PC-3 (cell line): Measurements from ENCODE around the gene LUC7L.

Experiments used
- CTCF ChIP-seq: fragments of 300-600 bp; sonication (generic); conservative IDR thresholded peaks from 2 replicates; pipeline ENCODE4 v1.5.1; 2017; ENCODE audit warnings: antibody characterized with exemption, low read depth, mild to moderate bottlenecking, low read length
- EZH2 ChIP-seq: fragments of 300-600 bp; sonication (generic); IDR thresholded peaks from one replicate; pipeline ENCODE4 v1.6.1; 2017; ENCODE audit warnings: antibody characterized with exemption, mild to moderate bottlenecking, low read length; ENCODE audit not compliant: unreplicated experiment
- EZH2phosphoT487 ChIP-seq: fragments of 300-600 bp; sonication (generic); IDR thresholded peaks from 2 replicates; pipeline ENCODE4 v1.6.1; 2018; ENCODE audit warnings: mild to moderate bottlenecking, antibody characterized with exemption, low read length, borderline replicate concordance

GRCh38 chr16:273547-274421 lies 44.5 kb upstream of the LUC7L start:
- TF ChIP-seq EZH2 (no peak), CTCF (no peak), EZH2phosphoT487 (no peak)
